Colon (tissue), 2 donors: Measurements from ENCODE around the gene CHN1.

Source experiments
- FAIRE-seq: peaks from 2 replicates; lab custom pipeline; 2012; peaks lifted over from hg19 to GRCh38; lab: Jason Lieb, UNC
- donor health status: control.
- donor health status: control.

CHN1 gene

GRCh38 chr2:174971868-174972781 is 33.1 kb downstream of the CHN1 start:
- no peak for FAIRE-seq

DNA sequence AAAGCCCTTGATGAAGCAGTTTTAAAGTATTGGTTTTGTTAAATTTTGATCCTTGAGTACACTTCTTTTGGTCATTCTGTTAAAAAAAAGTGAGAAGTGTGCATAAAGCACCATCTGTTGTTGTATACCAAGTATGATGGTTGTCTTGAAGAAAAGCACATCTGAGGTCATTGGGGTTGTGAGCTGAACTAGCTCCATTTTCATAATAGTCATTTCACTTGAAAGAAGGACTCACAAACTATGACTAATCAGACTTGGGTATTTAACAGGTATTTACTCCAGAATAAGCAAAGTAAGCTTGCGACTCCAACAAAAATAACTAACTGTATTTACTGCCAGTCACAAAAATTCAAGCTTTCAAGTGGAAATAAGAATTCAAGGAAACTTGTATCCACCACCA is 35.1 kb downstream of the CHN1 start:
- no peak for FAIRE-seq

DNA sequence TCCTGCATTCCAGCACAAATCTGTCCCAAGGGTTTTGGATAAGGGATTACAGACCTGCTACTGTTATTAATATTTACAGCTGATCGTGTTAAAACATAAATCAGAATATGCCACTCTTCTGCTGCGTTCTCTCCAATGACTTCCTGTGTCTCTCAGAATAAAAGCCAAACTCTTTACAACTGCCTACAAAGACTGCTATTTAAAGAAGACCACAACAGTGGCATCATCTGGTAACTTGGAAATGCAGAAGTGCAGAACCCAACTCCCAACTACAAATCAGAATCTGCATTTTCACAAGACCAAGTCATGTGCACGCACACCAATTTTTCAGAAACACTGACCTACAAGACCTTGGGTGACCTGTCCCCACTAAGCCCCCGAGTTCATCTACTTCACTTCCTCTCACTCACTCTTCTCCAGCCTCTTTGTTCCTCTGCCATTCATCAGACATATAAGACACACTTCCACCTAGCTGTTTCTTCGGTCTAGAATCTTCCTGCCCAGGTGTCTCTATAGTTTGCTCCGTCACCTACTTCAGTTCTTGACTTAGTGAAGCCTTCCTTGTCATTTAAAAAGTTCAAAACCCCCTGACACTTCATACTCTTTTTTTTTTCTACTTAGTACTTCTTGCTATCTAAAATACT is 36.0 kb downstream of the CHN1 start:
- no peak for FAIRE-seq

DNA sequence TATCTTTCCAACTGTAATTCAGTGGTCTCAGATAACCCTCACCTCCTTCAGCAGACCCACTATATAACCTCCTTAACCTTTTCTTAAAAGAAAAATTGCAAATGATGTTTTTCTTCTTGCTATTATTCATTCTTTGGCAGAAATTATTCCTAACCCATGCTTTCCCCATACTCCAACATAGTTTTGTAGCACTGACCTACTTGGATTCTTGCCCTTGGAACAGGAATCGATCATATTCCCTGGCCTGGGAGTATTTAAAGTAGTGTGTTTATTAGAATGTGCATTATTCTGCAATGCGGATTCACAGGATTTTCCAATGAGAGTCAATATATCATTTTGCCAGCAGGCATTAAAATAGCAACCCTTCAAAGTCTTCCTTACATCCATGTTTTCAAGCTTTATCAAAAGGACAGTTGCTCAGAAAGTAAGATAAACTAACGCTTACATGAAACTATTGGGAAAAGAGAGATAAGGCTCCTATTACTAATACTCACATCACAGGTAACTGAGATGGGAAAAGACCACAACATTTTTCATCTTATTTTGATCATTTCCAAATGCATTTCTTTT is 37.4 kb downstream of the CHN1 start:
- FAIRE-seq, result no peak

- FAIRE-seq, result no peak
Measured at GRCh38 chr2:174967086-174967485, 38.1 kb downstream of the CHN1 start.

DNA sequence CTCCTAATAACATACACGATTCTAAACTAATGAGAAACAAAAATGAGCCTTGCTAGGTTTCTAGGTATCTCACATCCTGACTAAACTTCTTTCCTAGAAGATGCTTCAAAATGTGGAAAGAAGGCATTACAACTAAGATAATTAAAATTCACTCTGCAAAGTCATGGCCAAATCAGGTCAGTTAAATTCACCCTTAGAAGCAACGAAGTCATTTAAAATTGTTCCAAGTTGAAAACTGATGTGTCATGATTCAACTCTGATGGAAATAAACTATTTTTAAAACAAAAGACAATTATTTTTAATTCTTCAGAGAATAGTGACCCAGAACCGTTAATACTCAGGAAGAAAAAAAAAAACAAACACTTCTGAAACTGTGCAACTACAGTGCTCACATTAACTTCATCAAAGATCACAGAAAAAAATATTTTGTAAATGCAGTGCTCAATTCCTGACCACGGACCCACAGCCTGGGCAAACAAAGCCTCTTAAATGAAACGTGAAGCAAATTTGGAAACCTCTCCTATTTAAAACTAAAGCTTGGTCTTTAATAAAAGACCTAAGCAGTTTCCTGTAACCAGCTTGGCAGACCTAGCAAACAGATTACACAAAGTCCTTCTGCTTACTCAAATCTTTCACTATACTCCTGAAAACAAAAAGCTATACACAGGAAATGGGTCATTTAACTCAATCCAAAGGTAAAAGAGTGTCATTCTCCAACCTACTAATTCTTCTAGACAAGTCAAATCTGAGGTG is 39.0 kb downstream of the CHN1 start:
- FAIRE-seq, result no peak

GRCh38 chr2:174965551-174965950 is 39.6 kb downstream of the CHN1 start:
- no peak for FAIRE-seq

DNA sequence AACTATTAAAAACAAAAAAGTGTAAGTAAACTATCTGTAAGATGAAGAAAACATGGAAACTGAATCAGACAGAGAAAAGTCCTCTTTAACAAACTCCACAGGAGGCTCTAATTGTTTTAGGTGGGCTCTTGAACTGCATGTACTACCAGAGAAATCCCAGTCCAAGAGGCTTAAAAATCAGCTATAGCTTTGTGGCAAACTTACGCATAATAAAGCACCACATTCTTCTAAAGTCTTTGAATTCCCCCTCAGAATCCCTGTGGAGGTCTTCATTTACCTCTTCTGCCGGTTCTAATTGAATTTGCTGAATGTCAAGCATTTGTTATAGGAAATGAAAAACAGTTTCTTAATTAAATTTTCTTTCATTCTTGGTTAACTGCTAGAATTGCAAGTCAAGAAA is 40.8 kb downstream of the CHN1 start:
- no peak for FAIRE-seq

DNA sequence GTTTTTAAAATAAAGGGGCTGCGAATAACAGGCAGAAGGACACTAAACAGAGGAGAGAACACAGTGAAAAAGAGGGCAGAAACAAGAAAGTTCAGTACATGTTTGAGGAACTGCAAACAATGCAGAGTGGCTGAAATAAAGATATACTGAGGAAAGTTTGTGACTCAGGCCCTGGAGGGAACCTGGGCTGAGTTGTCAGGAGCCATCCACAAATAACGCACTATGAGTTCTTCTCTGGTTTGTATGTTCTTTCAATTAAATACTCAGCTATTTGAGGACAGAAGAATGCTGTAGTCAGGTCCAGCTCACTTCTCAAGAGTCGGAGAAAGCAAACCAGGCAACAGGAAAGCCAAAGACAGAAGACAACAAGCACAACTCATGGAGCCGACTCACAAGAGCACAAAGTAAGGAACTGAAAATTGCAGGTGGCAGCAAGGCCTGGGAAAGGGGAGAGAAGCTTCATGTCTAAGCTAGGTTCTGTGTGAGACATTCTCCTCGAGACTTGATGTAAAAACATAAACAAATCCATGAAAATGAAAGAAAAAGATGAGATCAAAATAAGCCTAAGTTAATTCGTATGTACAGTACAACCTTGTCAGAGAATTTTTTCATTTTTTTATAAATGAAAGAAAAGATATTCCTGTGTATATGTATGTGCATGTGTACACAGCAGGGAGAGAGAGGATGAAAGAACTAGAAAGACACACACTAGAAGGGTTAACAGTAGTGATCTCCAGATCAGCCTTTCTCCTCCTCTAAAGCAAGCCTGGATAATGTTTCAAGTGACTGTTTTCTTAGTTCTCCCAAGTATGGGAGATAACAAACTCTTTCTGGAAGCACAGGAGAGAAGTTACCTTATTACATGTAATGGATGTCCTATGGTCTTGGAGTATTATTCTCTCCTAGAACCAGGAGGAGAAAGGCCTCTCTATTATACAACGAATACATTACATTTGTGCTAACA is 41.5 kb downstream of the CHN1 start:
- no peak for FAIRE-seq

- no peak for FAIRE-seq
Measured at GRCh38 chr2:174959787-174960186, 45.4 kb downstream of the CHN1 start.

DNA sequence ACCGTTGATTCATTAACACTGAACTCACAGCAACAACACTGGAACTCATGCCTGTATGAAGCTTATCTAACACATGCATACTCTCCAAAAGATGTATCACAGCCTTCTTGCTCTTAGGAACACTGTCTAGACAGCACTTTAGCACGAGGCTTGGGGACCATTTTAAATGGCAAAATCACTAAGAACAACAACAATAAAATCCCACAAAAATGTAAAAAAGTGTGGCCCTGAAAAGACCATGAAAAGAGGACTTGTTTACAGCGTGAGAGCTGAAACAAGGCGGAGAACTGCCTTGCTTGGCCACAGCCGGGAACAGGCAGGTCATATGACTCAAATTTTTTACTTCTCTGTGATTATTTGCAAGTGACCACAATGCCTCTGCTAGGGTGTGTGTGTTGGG is 48.1 kb downstream of the CHN1 start:
- no peak for FAIRE-seq

- no peak for FAIRE-seq
Measured at GRCh38 chr2:174952607-174953006, 52.6 kb downstream of the CHN1 start.

DNA sequence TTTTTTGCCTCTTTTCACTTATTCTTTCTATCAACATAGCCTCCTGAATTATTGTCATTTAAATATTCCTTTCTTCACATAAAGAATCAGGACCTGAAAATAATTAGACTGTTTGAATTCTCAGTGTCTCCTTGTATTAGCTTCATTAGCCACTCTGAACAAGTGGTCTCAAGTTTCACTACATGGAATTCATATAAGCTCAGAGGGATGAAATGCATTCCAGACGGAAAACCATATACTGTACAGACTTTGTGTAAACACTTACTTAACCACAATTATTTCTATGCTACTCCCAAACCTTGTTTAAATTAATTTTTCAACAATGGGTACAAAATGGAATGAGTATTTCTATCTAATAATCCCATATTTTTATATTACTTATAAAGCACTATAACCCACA is 53.4 kb downstream of the CHN1 start:
- no peak for FAIRE-seq

DNA sequence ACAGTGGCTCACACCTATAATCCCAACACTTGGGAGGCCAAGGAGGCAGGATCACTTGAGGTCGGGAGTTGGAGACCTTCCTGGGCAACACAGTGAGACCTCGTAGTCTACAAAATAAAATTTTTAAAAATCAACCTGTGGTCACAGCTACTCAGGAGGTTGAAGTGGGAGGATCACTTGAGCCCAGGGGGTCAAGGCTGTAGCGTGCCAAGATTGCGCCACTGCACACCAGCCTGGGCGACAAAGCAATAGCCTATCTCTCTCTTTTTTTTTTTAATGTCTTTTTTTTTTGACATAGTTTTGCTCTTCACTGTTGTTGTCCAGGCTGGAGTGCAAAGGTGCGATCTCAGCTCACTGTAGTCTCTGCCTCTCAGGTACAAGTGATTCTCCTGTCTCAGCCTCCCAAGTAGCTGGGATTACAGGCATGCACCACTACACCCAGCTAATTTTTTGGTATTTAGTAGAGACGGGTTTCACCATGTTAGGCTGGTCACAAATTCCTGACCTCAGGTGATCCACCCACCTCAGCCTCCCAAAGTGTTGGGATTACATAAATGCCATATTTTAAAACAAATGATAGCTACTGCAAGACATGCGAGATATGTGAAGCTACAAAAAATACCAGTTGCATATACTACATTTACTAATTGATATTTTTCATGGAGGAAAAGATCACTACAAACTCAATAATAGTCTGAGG is 55.0 kb downstream of the CHN1 start:
- no peak for FAIRE-seq

DNA sequence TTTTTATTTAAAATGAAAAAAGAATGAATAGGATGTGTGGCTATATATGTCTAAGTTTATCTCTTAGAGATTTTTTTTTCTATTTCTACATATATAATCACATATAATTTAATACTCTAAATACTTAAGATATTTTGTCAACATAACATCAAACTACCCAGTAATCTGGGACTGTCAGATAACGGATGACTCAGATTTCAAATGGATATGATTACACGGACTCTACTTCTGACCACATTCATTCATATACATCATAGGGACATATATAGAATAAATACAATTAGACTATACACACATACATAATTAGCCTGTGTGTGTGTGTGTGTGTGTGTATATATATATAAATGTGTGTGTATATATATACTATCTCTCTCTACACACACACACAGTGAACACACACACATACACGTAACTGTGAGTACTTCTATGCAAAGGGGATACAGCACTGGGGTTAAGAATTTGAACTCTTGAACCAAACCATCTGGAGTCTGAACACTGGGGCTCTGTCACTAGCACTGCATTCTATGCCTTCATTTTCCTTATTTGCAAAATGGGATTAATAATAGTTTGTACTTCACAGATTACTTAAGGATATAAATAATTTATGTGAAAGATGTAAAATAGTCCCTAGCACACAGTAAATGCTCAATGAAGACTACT is 59.5 kb downstream of the CHN1 start:
- FAIRE-seq, result no peak

DNA sequence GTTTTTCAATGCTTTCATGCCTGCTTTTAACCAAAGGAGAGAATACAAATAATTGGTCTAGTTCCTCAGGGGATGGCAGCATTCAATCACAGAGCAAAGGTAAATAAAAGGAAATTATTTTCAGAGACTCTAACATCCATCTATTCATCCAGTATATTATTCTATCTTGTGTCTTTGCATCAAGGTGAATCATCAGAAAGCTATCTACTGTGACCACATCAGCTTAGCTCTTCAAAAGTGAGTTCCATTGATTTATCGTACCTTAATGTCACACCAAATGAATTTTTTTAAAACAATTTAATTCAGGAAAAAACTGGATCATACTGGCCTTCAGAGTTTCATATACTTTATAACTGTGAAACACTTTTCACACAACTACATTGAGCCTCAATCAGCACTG is 66.1 kb downstream of the CHN1 start:
- no peak for FAIRE-seq

DNA sequence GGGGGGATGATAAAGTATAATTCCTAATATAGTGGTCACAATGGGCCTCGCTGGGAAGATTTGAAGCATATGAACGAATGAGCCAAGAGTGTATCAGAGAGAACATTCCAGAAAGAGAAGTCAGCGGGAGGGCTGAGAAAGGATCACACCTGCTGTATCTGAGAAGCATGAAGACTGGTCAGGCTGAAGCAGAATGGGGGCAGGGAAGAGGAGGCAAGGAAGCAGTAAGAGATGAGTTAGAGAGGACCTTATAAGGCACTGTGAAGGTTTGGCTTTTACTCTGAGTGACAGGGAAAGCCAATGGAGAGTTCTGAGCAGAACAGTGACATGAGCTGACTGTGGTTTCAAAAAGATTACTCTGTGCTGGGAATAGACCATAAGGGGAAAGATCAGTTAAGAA is 73.5 kb downstream of the CHN1 start:
- no peak for FAIRE-seq

GRCh38 chr2:174929786-174930185 is 75.4 kb downstream of the CHN1 start:
- FAIRE-seq, result no peak

DNA sequence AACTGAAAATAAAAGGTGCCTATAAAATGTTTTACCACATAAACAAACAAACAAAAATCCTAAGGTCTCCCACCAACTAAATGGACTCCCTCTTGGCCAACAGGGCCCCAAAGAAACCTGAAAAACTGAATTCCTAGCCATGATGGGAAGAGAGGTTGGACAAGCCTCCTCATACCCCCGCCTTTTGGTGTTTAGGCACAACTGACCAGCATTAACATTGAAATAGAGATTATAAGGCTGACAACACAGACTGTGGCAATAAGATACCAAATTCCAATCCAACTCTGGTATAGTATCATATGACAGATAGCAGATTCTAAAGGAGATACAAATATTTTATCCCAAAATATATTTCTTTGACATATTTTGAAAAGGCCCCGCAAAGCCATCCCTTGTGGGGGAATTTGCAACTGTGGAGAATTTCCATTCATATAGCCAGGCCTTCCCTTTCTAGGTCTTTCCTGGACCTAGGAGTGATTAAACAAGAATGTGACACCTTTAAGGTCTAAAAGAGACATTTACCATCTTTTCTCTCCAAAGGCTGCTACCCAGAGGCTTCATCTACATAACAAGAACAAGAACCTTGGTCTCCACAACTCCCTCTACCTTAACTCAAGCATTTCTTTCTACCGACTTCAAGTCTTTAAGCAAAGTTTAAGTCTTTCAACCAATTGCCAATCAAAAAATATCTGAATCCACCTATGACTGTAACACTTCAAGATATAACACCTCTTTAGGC is 80.0 kb downstream of the CHN1 start:
- FAIRE-seq, result no peak
